Activated B cell treated with CpG ODN at 0.5 μM for 24 hours (primary cell): ENCODE measurements around the gene UXS1. TPM values are rescaled to one million over a fixed set of nuclear protein-coding genes. Genes with fewer than 3 reads are reported as not detected.

Source experiments
- ATAC-seq: fragments of 200-7000 bp; cut with Tn5 transposase; one replicate; pipeline ENCODE4 v1.10.0; 2021; ENCODE audit warnings: low read depth, mild to moderate bottlenecking, moderate library complexity
- CTCF ChIA-PET: fragments of 350-600 bp; sonication (Branson Sonifier 250); formaldehyde crosslinking; loops from one replicate; lab custom pipeline; 2021; ENCODE audit warnings: antibody characterized with exemption; lab: Charles Lee
- POLR2A ChIA-PET: fragments of 350-600 bp; sonication (Branson Sonifier 250); formaldehyde crosslinking; loops from one replicate; lab custom pipeline; 2021; ENCODE audit warnings: antibody characterized with exemption; lab: Charles Lee
- DNase-seq: peaks from one replicate; pipeline ENCODE4 v3.0.0; 2022
- H3K27ac Mint-ChIP-seq: one replicate; pipeline ENCODE4 v1.8.0; 2020; ENCODE audit warnings: mixed read lengths
- H3K27me3 Mint-ChIP-seq: one replicate; pipeline ENCODE4 v1.8.0; 2021; ENCODE audit warnings: mixed read lengths
- H3K36me3 Mint-ChIP-seq: one replicate; pipeline ENCODE4 v1.8.0; 2021; ENCODE audit warnings: low read depth, mixed read lengths
- H3K4me1 Mint-ChIP-seq: one replicate; pipeline ENCODE4 v1.8.0; 2021; ENCODE audit warnings: mixed read lengths
- H3K4me3 Mint-ChIP-seq: one replicate; pipeline ENCODE4 v1.8.0; 2020; ENCODE audit warnings: mild to moderate bottlenecking, mixed read lengths
- H3K9me3 Mint-ChIP-seq: one replicate; pipeline ENCODE4 v1.8.0; 2020; ENCODE audit warnings: mixed read lengths
- intact Hi-C: fragments of 100-400 bp; cut with micrococcal nuclease; formaldehyde crosslinking; loops from one replicate; pipeline ENCODE4 v1.15.1; 2024
- total RNA-seq: library from RNA; stranded (reverse); gene quantifications from 2 replicates; pipeline ENCODE4 v1.2.3, GENCODE V29; 2022
- TF ChIP-seq, protein P1 (sequence below): fragments of 200-600 bp; IDR thresholded peaks from one replicate; pipeline ENCODE4 v1.8.0; 2022; ENCODE audit warnings: antibody characterized with exemption, mild to moderate bottlenecking

Gene UXS1
- total RNA-seq, 1 donor from 2014 or later, result 24.2 TPM

DNA sequence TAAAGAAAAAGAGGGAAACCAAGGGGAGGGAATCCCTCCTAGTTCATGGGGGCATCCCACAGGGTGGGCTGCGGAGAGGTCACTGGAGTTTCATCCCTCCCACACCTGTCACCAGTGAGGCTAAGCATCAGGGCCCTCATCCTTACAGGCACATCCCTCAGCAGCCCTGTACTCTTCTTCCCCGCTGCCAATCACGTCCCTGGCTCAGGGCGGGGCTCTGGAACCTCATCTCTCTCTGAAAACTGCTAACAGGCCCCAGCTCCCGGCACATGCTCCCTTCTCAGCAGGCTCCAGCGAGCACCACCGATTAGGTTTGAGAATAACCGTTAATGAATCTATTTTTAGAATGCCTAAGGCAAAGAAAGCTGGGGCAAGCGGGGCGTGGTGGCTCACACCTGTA lies 13.0 kb downstream of the UXS1 start:
- POLR2A ChIA-PET, result no interaction called here
- Mint-ChIP-seq H3K4me1 (peaks cover 46% of the 10 kb centered on the region), H3K4me3 (no peak overlapping the region), H3K27me3 (no peaks in the 10 kb centered on the region), H3K27ac (no peak overlapping the region), H3K36me3 (peaks cover 5% of the 10 kb centered on the region), H3K9me3 (no peaks in the 10 kb centered on the region)
- TF ChIP-seq, protein P1, sequence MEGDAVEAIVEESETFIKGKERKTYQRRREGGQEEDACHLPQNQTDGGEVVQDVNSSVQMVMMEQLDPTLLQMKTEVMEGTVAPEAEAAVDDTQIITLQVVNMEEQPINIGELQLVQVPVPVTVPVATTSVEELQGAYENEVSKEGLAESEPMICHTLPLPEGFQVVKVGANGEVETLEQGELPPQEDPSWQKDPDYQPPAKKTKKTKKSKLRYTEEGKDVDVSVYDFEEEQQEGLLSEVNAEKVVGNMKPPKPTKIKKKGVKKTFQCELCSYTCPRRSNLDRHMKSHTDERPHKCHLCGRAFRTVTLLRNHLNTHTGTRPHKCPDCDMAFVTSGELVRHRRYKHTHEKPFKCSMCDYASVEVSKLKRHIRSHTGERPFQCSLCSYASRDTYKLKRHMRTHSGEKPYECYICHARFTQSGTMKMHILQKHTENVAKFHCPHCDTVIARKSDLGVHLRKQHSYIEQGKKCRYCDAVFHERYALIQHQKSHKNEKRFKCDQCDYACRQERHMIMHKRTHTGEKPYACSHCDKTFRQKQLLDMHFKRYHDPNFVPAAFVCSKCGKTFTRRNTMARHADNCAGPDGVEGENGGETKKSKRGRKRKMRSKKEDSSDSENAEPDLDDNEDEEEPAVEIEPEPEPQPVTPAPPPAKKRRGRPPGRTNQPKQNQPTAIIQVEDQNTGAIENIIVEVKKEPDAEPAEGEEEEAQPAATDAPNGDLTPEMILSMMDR, result no peak
- CTCF ChIA-PET, result no interaction called here
- no peak for DNase-seq
- ATAC-seq, result no peak
- intact Hi-C loops, result no loop called here

GRCh38 chr2:106180602-106181001 lies 13.5 kb downstream of the UXS1 start:
- TF ChIP-seq, protein P1, result no peak
- Mint-ChIP-seq H3K9me3 (no peaks in the 10 kb centered on the region), H3K4me1 (peaks cover 46% of the 10 kb centered on the region), H3K4me3 (no peak overlapping the region), H3K27me3 (no peaks in the 10 kb centered on the region), H3K27ac (no peak overlapping the region), H3K36me3 (peaks cover 5% of the 10 kb centered on the region)
- POLR2A ChIA-PET, result no interaction called here
- DNase-seq, result no peak
- CTCF ChIA-PET, result no interaction called here
- intact Hi-C loops, result no loop called here
- ATAC-seq, result no peak

GRCh38 chr2:106178716-106179115 lies 15.4 kb downstream of the UXS1 start:
- Mint-ChIP-seq H3K36me3 (peaks cover 7% of the 10 kb centered on the region), H3K9me3 (no peaks in the 10 kb centered on the region), H3K27me3 (no peaks in the 10 kb centered on the region), H3K4me3 (no peak overlapping the region), H3K27ac (no peak overlapping the region), H3K4me1 (peaks cover 43% of the 10 kb centered on the region)
- DNase-seq (no peak), ATAC-seq (no peak)
- TF ChIP-seq, protein P1, result no peak
- POLR2A ChIA-PET, result no interaction called here
- intact Hi-C loops, result no loop called here
- CTCF ChIA-PET, result no interaction called here

DNA sequence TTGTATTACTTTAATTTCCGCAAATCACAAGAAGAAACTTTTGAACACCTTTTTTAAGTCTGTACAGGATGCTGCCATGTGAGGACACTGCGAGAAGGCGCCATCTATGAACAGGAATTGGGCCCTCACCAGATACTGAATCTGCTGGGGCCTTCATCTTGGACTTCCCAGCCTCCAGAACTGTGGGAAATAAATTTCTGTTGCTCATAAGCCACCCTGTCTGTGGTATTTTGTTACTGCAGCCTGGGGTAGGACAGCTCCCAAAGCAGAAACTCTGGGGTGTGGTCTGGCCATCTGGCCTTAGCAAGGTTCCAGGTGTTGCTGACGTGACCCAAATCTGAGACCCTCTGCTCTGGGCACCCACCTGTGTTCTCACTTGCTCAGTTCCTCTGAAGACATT lies 16.5 kb downstream of the UXS1 start:
- POLR2A ChIA-PET, result interaction anchor here (0.6 kb wide), 1 partner anchor 59 kb away, joined by 3 read pairs; no protein-coding TSS in a partner anchor
- no peak for ATAC-seq
- intact Hi-C loops, result loop anchor here (2.0 kb wide), 1 partner anchor 15 kb away; no protein-coding TSS in a partner anchor
- Mint-ChIP-seq H3K27me3 (no peaks in the 10 kb centered on the region), H3K36me3 (peaks cover 7% of the 10 kb centered on the region), H3K9me3 (no peaks in the 10 kb centered on the region), H3K4me1 (peaks cover 34% of the 10 kb centered on the region), H3K27ac (no peak overlapping the region), H3K4me3 (no peak overlapping the region)
- no peak for DNase-seq
- TF ChIP-seq, protein P1, result no peak
- CTCF ChIA-PET, result no interaction called here

DNA sequence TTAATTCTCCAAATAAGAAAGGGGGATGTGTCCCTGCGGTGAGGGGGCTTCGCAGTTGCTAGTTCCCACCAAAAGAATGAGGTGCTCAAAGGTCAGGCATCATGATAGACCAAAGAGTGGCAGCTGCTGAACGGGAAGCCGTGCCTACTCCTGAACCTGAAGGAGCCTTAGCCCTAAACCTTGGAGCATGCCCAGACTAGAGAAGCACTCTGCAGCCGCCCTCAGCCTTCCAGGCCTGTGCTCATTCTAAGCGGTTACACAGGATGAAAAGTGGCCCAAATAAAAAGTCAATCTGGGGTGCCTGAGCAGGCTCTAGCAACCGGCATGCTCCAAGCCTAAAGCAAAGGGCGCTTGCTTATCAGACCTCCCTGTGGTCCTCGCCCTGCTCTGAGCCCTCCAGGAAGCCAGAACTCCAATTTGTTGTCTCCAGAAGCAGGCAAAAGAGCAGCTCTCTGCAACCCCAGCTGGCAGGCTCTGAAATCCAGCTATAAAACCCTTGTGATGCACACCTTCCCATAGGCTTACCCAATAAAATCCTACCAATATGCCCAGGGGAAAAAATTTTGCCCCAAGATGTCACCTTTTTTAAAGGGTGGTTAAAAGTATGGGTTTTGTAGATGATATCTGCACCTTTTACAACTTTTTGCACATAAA lies 17.5 kb downstream of the UXS1 start:
- no peak overlapping the region for H3K27ac Mint-ChIP-seq
- intact Hi-C loops, result loop anchor here (2.0 kb wide), 1 partner anchor 16 kb away; no protein-coding TSS in a partner anchor
- H3K9me3 Mint-ChIP-seq, result no peaks in the 10 kb centered on the region
- peaks cover 29% of the 10 kb centered on the region for H3K4me1 Mint-ChIP-seq
- H3K36me3 Mint-ChIP-seq, result peaks cover 7% of the 10 kb centered on the region
- CTCF ChIA-PET, result no interaction called here
- POLR2A ChIA-PET, result no interaction called here
- DNase-seq (no peak), ATAC-seq (no peak)
- TF ChIP-seq, protein P1, result no peak
- no peaks in the 10 kb centered on the region for H3K27me3 Mint-ChIP-seq
- no peak overlapping the region for H3K4me3 Mint-ChIP-seq
